HG03196 (cell line): ENCODE data around the gene SPOCD1.

ENCODE experiments used
- ATAC-seq: cut with Tn5 transposase; IDR thresholded peaks from one replicate; pipeline ENCODE4 v1.9.1; 2021; ENCODE audit not compliant: unreplicated experiment

SPOCD1 gene

GRCh38 chr1:31773861-31774260 lies 42.0 kb downstream of the SPOCD1 start:
- no peak for ATAC-seq

GRCh38 chr1:31772669-31773248 lies 43.1 kb downstream of the SPOCD1 start:
- no peak for ATAC-seq

GRCh38 chr1:31771891-31772668 lies 43.7 kb downstream of the SPOCD1 start:
- no peak for ATAC-seq

GRCh38 chr1:31769720-31770390 lies 46.0 kb downstream of the SPOCD1 start:
- ATAC-seq = no peak

GRCh38 chr1:31768939-31769704 lies 46.7 kb downstream of the SPOCD1 start:
- ATAC-seq = no peak

- ATAC-seq = no peak
These were observed 47.4 kb downstream of the SPOCD1 start for GRCh38 chr1:31768407-31768907.

GRCh38 chr1:31767225-31767624 lies 48.6 kb downstream of the SPOCD1 start:
- no peak for ATAC-seq

GRCh38 chr1:31765516-31765915 lies 50.3 kb downstream of the SPOCD1 start:
- ATAC-seq = no peak

- ATAC-seq = no peak
These were observed 50.8 kb downstream of the SPOCD1 start for GRCh38 chr1:31765041-31765467.

- ATAC-seq = no peak
These were observed 51.3 kb downstream of the SPOCD1 start, which contains the start of gene ADGRB2 for GRCh38 chr1:31764312-31765040. ADGRB2 (minus strand) TSS chr1:31764340; CDS start chr1:31757221, 7,119 bp downstream.

GRCh38 chr1:31763671-31764311 lies 52.0 kb downstream of the SPOCD1 start:
- ATAC-seq = no peak

GRCh38 chr1:31762726-31763670 lies 52.8 kb downstream of the SPOCD1 start:
- no peak for ATAC-seq

- no peak for ATAC-seq
These were observed 53.5 kb downstream of the SPOCD1 start for GRCh38 chr1:31762323-31762722.

GRCh38 chr1:31761883-31762282 lies 53.9 kb downstream of the SPOCD1 start:
- ATAC-seq = no peak

GRCh38 chr1:31760471-31761470 lies 55.1 kb downstream of the SPOCD1 start:
- ATAC-seq = no peak

- ATAC-seq = no peak
These were observed 56.4 kb downstream of the SPOCD1 start for GRCh38 chr1:31759298-31760023.

GRCh38 chr1:31758823-31759222 lies 57.0 kb downstream of the SPOCD1 start:
- no peak for ATAC-seq
